A549 (cell line): Measurements from ENCODE around the gene SLC35F3. TPM values are rescaled to one million over a fixed set of nuclear protein-coding genes. Genes with fewer than 3 reads are reported as not detected.

Experiments used
- ATAC-seq, 2 experiments: fragments of 200-7000 bp in 1 of 2; fragments of >200 bp in 1 of 2; cut with Nextera tagmentation in 1 of 2; cut with Tn5 transposase in 1 of 2; 3 replicates each; pipeline versions ENCODE4 v1.8.0 to v1.9.1; 2018 to 2020; ENCODE audit warnings: mild to moderate bottlenecking in 1 of 2, moderate library complexity in 1 of 2
- CTCF ChIA-PET: fragments of 300-600 bp; sonication (Branson Sonifier 250); formaldehyde crosslinking; extraction: SDS; loops from one replicate; lab custom pipeline; 2021; ENCODE audit warnings: antibody characterized with exemption, inconsistent platforms; lab: Yijun Ruan, JAX
- POLR2A ChIA-PET: fragments of 350-600 bp; formaldehyde crosslinking; extraction: SDS; loops from one replicate; lab custom pipeline; 2021; ENCODE audit warnings: antibody characterized with exemption, inconsistent platforms; lab: Yijun Ruan, JAX
- DNase-seq, 2 experiments: peaks; one replicate each; pipeline versions ENCODE4 v3.0.0 to v3.0.0-alpha.2; 2011 to 2016; ENCODE audit warnings: low read depth in 1 of 2, low spot score in 1 of 2
- FAIRE-seq: peaks from 2 replicates; lab custom pipeline; 2011; peaks lifted over from hg19 to GRCh38; lab: Jason Lieb, UNC
- H3K27ac ChIP-seq, 2 experiments: fragments of >200 bp; sonication (Bioruptor Twin); formaldehyde crosslinking; 3 replicates each; pipeline ENCODE4 v1.5.1; 2016 to 2017
- H3K4me1 ChIP-seq: fragments of >200 bp; sonication (Bioruptor Twin); formaldehyde crosslinking; 3 replicates; pipeline ENCODE4 v1.6.1; 2016
- H3K4me2 ChIP-seq: fragments of >200 bp; sonication (Bioruptor Twin); formaldehyde crosslinking; 3 replicates; pipeline ENCODE4 v1.6.1; 2016
- H3K4me3 ChIP-seq: fragments of >200 bp; sonication (Bioruptor Twin); formaldehyde crosslinking; 3 replicates; pipeline ENCODE4 v1.5.1; 2016
- H3K9me3 ChIP-seq: fragments of >200 bp; sonication (Bioruptor Twin); formaldehyde crosslinking; 3 replicates; pipeline ENCODE4 v1.6.1; 2016
- CBX8 ChIP-seq: fragments of 200-600 bp; sonication (generic); IDR thresholded peaks from 2 replicates; pipeline ENCODE4 v1.6.1; 2016
- CHD4 ChIP-seq: fragments of 200-600 bp; sonication (generic); IDR thresholded peaks from 2 replicates; pipeline ENCODE4 v1.6.1; 2016; ENCODE audit warnings: antibody characterized with exemption, mild to moderate bottlenecking, borderline replicate concordance
- EHF ChIP-seq: fragments of 250-450 bp; sonication (Bioruptor Pico); IDR thresholded peaks from 2 replicates; pipeline ENCODE4 v1.5.0; 2020; ENCODE audit warnings: mild to moderate bottlenecking
- EHMT2 ChIP-seq: fragments of 200-600 bp; sonication (generic); IDR thresholded peaks from 2 replicates; pipeline ENCODE4 v1.6.1; 2016; ENCODE audit warnings: antibody characterized with exemption, low read depth, mild to moderate bottlenecking, moderate library complexity
- FOSB ChIP-seq: fragments of 250-450 bp; sonication (Bioruptor Pico); IDR thresholded peaks from 2 replicates; pipeline ENCODE4 v1.5.0; 2020; ENCODE audit warnings: mild to moderate bottlenecking, moderate library complexity
- KDM1A ChIP-seq: fragments of 200-600 bp; sonication (generic); IDR thresholded peaks from 2 replicates; pipeline ENCODE4 v1.6.1; 2016; ENCODE audit warnings: low read depth, mild to moderate bottlenecking
- MYC ChIP-seq: IDR thresholded peaks from 2 replicates; pipeline ENCODE4 v1.6.1; 2012; ENCODE audit warnings: mild to moderate bottlenecking, inconsistent platforms, low read length, improper control_type of control experiment, borderline replicate concordance
- NFE2L2 ChIP-seq: fragments of 150-350 bp; conservative IDR thresholded peaks from 2 replicates; pipeline ENCODE4 v1.6.1; 2014; ENCODE audit warnings: low read length
- NPAS2 ChIP-seq: fragments of 250-450 bp; sonication (Bioruptor Pico); IDR thresholded peaks from 2 replicates; pipeline ENCODE4 v1.8.0; 2022; ENCODE audit warnings: mild to moderate bottlenecking, moderate library complexity, borderline replicate concordance
- POLR2AphosphoS2 ChIP-seq: conservative IDR thresholded peaks from 2 replicates; pipeline ENCODE4 v1.6.1; 2012; ENCODE audit warnings: low read length, improper control_type of control experiment, inconsistent platforms
- RARB ChIP-seq: fragments of 250-450 bp; sonication (Bioruptor Pico); IDR thresholded peaks from 2 replicates; pipeline ENCODE4 v1.8.0; 2021; ENCODE audit warnings: mild to moderate bottlenecking, moderate library complexity
- RCOR1 ChIP-seq: fragments of 150-350 bp; IDR thresholded peaks from 2 replicates; pipeline ENCODE4 v1.6.1; 2014; ENCODE audit warnings: antibody characterized with exemption, low read length, low read depth
- RNF2 ChIP-seq: fragments of 200-600 bp; sonication (generic); IDR thresholded peaks from 2 replicates; pipeline ENCODE4 v1.6.1; 2016; ENCODE audit warnings: low read depth, mild to moderate bottlenecking, antibody characterized with exemption, moderate library complexity, borderline replicate concordance
- SREBF2 ChIP-seq: fragments of 450-650 bp; IDR thresholded peaks from 2 replicates; pipeline ENCODE4 v1.6.1; 2014; ENCODE audit warnings: mild to moderate bottlenecking, moderate library complexity
- TFCP2L1 ChIP-seq: fragments of 250-450 bp; sonication (Bioruptor Pico); IDR thresholded peaks from 2 replicates; pipeline ENCODE4 v1.5.0; 2021; ENCODE audit warnings: mild to moderate bottlenecking
- ZC3H11A ChIP-seq: fragments of 450-650 bp; IDR thresholded peaks from 2 replicates; pipeline ENCODE4 v1.6.1; 2014; ENCODE audit warnings: antibody characterized with exemption, mild to moderate bottlenecking
- WGBS: methylation state at CpG from one replicate; pipeline ENCODE4 v1.1.6; 2017; ENCODE audit errors: missing lambda C conversion rate; 5-methylcytosine and 5-hydroxymethylcytosine counted together
- polyA plus RNA-seq, 4 experiments: library from polyadenylated mRNA; depleted of rRNA in 3 of 4; stranded (reverse); fragments of >200 nt; fragmentation: RNase III in 1 of 4; extraction: RNeasy Plus Mini Kit Qiagen cat#74134 plus additional on column Dnase treatment in 1 of 4; gene quantifications; 2 replicates in 3 of 4; 3 replicates in 1 of 4; pipeline ENCODE4 v1.2.3, GENCODE V29; 2011 to 2017
- TF ChIP-seq, protein P1 (sequence below): IDR thresholded peaks from 2 replicates; pipeline ENCODE4 v1.6.1; 2012
- TF ChIP-seq, protein P2 (sequence below): fragments of >200 bp; sonication (Bioruptor Twin); formaldehyde crosslinking; IDR thresholded peaks from 3 replicates; pipeline ENCODE4 v1.6.1; 2016
- TF ChIP-seq, protein P3 (sequence below): fragments of >200 bp; sonication (Bioruptor Twin); formaldehyde crosslinking; IDR thresholded peaks from 3 replicates; pipeline ENCODE4 v1.5.1; 2016
- TF ChIP-seq, protein P4 (sequence below): fragments of 150-350 bp; IDR thresholded peaks from 2 replicates; pipeline ENCODE4 v1.6.1; 2014; ENCODE audit warnings: low read depth, mild to moderate bottlenecking, low read length
- TF ChIP-seq, protein P5 (sequence below): fragments of >200 bp; sonication (Bioruptor Twin); formaldehyde crosslinking; IDR thresholded peaks from 2 replicates; pipeline ENCODE4 v1.6.1; 2016

The SLC35F3 gene
- polyA plus RNA-seq, 2 of the 4 experiments (the other 2 are of a cell fraction) = 5.5 to 7.8 TPM

DNA sequence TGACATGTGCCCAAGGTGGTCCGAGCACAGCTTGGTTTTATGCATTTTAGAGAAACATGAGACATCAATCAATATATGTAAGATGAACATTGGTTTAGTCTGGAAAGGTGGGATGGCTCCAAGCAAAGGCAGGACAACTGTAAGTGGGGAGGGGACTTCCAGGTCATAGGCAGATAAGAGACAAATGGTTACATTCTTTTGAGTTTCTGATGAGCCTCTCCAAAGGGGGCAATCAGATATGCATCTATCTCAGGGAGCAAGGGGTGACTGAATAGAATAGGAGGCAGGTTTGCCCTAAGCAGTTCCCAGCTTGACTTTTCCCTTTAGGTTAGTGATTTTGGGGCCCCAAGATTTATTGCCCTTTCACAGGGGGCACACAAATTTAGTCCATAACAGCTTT, 374.5 kb downstream of the SLC35F3 start (continued):
- TF ChIP-seq ZC3H11A = no peak

DNA sequence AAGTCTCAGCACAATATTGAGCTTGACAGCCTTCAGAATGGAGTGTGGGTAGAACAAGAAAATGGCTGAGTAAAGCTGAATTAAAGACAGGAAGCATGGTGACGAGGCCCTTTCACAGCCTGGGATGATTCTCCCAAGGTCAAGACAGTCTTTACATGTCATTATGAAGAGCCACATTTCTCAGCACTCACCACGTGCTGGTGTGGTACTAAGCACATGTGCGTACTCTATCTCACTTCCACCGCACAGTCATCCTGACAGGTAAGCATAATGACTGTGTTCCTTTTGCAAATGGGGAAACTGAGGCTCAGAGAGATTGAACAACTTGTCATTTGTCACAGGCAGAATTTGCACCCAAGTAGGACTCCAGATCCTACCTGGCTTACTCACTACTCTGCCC, 376.0 kb downstream of the SLC35F3 start:
- no peak for DNase-seq
- no peak for ATAC-seq
- no peaks in the 10 kb centered on the region for H3K4me1 ChIP-seq
- CTCF ChIA-PET = interaction anchor here (3.7 kb wide), 1 partner anchor 29 kb away, joined by 14 read pairs; no protein-coding TSS in a partner anchor
- TF ChIP-seq NFE2L2 = no peak
- TF ChIP-seq, protein P1, sequence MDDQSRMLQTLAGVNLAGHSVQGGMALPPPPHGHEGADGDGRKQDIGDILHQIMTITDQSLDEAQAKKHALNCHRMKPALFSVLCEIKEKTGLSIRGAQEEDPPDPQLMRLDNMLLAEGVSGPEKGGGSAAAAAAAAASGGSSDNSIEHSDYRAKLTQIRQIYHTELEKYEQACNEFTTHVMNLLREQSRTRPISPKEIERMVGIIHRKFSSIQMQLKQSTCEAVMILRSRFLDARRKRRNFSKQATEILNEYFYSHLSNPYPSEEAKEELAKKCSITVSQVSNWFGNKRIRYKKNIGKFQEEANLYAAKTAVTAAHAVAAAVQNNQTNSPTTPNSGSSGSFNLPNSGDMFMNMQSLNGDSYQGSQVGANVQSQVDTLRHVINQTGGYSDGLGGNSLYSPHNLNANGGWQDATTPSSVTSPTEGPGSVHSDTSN = no peak
- no peak for TF ChIP-seq CHD4
- no peak for TF ChIP-seq EHMT2
- no peak for TF ChIP-seq MYC
- no peak for TF ChIP-seq RNF2
- TF ChIP-seq, protein P2, sequence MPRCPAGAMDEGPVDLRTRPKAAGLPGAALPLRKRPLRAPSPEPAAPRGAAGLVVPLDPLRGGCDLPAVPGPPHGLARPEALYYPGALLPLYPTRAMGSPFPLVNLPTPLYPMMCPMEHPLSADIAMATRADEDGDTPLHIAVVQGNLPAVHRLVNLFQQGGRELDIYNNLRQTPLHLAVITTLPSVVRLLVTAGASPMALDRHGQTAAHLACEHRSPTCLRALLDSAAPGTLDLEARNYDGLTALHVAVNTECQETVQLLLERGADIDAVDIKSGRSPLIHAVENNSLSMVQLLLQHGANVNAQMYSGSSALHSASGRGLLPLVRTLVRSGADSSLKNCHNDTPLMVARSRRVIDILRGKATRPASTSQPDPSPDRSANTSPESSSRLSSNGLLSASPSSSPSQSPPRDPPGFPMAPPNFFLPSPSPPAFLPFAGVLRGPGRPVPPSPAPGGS = no peak
- no peak for TF ChIP-seq KDM1A
- TF ChIP-seq RCOR1 = no peak
- TF ChIP-seq, protein P3, sequence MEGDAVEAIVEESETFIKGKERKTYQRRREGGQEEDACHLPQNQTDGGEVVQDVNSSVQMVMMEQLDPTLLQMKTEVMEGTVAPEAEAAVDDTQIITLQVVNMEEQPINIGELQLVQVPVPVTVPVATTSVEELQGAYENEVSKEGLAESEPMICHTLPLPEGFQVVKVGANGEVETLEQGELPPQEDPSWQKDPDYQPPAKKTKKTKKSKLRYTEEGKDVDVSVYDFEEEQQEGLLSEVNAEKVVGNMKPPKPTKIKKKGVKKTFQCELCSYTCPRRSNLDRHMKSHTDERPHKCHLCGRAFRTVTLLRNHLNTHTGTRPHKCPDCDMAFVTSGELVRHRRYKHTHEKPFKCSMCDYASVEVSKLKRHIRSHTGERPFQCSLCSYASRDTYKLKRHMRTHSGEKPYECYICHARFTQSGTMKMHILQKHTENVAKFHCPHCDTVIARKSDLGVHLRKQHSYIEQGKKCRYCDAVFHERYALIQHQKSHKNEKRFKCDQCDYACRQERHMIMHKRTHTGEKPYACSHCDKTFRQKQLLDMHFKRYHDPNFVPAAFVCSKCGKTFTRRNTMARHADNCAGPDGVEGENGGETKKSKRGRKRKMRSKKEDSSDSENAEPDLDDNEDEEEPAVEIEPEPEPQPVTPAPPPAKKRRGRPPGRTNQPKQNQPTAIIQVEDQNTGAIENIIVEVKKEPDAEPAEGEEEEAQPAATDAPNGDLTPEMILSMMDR = no peak
- no peak for TF ChIP-seq SREBF2
- TF ChIP-seq, protein P4, sequence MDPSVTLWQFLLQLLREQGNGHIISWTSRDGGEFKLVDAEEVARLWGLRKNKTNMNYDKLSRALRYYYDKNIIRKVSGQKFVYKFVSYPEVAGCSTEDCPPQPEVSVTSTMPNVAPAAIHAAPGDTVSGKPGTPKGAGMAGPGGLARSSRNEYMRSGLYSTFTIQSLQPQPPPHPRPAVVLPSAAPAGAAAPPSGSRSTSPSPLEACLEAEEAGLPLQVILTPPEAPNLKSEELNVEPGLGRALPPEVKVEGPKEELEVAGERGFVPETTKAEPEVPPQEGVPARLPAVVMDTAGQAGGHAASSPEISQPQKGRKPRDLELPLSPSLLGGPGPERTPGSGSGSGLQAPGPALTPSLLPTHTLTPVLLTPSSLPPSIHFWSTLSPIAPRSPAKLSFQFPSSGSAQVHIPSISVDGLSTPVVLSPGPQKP = no peak
- TF ChIP-seq POLR2AphosphoS2 = no peak
- TF ChIP-seq FOSB (CRISPR knock-in tag) = no peak
- no peak for TF ChIP-seq CBX8
- TF ChIP-seq TFCP2L1 (CRISPR knock-in tag) = no peak
- TF ChIP-seq, protein P5, sequence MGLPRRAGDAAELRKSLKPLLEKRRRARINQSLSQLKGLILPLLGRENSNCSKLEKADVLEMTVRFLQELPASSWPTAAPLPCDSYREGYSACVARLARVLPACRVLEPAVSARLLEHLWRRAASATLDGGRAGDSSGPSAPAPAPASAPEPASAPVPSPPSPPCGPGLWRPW = no peak
- WGBS = 84% methylated on average over 4 of the region's 4 CpGs
- H3K27ac ChIP-seq = no peak overlapping the region
- FAIRE-seq = no peak
- no peak overlapping the region for H3K4me3 ChIP-seq
- H3K4me2 ChIP-seq = no peak overlapping the region
- POLR2A ChIA-PET = no interaction called here
- no peaks in the 10 kb centered on the region for H3K9me3 ChIP-seq

DNA sequence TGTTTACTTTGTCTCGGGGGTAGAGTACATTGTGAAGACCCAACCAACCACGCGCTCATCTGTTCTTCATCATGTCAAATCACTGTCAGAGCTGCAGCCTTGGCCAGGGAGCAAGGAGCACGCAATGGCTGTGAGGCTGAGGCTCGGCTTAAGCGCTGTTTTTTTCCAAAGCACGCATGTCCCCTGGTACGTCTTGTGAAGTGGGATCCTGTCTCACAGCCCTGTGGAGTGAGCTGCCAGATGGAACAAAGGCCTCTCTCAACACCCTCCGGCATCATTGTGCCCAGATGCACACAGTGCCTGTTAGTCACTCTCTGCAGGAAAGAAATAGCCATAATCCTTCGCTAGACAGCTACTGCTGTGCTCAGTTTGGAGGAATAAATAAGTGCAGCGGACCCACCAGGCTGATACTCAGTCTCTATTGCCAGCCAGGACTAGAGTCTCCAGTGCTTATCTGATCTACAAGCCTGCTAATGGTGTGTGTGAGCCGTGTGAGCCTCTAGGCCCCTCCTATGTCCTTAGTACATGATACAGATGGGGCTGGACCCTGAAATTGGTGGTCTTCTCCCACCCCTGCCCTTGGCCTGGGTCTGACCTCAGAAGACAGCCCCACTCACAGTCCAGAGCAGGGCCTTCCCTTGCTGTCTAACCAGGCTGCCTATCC, 377.5 kb downstream of the SLC35F3 start:
- H3K4me3 ChIP-seq = no peak overlapping the region
- DNase-seq (no peak), ATAC-seq (no peak), FAIRE-seq (no peak)
- no peaks in the 10 kb centered on the region for H3K9me3 ChIP-seq
- no peaks in the 10 kb centered on the region for H3K4me1 ChIP-seq
- WGBS = 91% methylated on average over 12 of the region's 12 CpGs
- ChIA-PET POLR2A (no interaction called here), CTCF (interaction anchor here (3.7 kb wide), 1 partner anchor 28 kb away, joined by 14 read pairs; no protein-coding TSS in a partner anchor)
- no peak overlapping the region for H3K27ac ChIP-seq
- H3K4me2 ChIP-seq = no peak overlapping the region
- TF ChIP-seq NPAS2 (CRISPR knock-in tag) (no peak), RARB (CRISPR knock-in tag) (no peak), EHMT2 (no peak), EHF (no peak)
- TF ChIP-seq, protein P3 = no peak
